ENCODE measurements around the gene ONECUT3. TPM values are rescaled to one million over a fixed set of nuclear protein-coding genes. Genes with fewer than 3 reads are reported as not detected.

The ONECUT3 gene
- total RNA-seq, 1 donor from 2014 or later = not detected

GRCh38 chr19:1715540-1715939 is 37.8 kb upstream of the ONECUT3 start:
- TF ChIP-seq CTCF (IDR thresholded peaks at IDR 0.05; ENCODE audit: insufficient read depth, low read length, poor library complexity, severe bottlenecking) = no peak
- no peak for DNase-seq (ENCODE audit: low read depth)
- Histone ChIP-seq H3K4me3 (ENCODE audit: low read depth, low read length) (no peak overlapping the region), H3K36me3 (ENCODE audit: control insufficient read depth, insufficient read depth, low read length) (no peaks in the 10 kb centered on the region), H3K27me3 (ENCODE audit: control insufficient read depth, insufficient read depth, low read length) (peaks cover 31% of the 10 kb centered on the region)

GRCh38 chr19:1717200-1717969 is 35.9 kb upstream of the ONECUT3 start:
- no peaks in the 10 kb centered on the region for H3K36me3 ChIP-seq (ENCODE audit: control insufficient read depth, insufficient read depth, low read length)
- no peak for TF ChIP-seq CTCF (IDR thresholded peaks at IDR 0.05; ENCODE audit: insufficient read depth, low read length, poor library complexity, severe bottlenecking)
- H3K27me3 ChIP-seq (ENCODE audit: control insufficient read depth, insufficient read depth, low read length) = peaks cover 38% of the 10 kb centered on the region
- no peak for DNase-seq (ENCODE audit: low read depth)
- H3K4me3 ChIP-seq (ENCODE audit: low read depth, low read length) = no peak overlapping the region

GRCh38 chr19:1717970-1718264 is 35.4 kb upstream of the ONECUT3 start:
- no peak for TF ChIP-seq CTCF (IDR thresholded peaks at IDR 0.05; ENCODE audit: insufficient read depth, low read length, poor library complexity, severe bottlenecking)
- no peak for DNase-seq (ENCODE audit: low read depth)
- Histone ChIP-seq H3K36me3 (ENCODE audit: control insufficient read depth, insufficient read depth, low read length) (no peaks in the 10 kb centered on the region), H3K4me3 (ENCODE audit: low read depth, low read length) (no peak overlapping the region), H3K27me3 (ENCODE audit: control insufficient read depth, insufficient read depth, low read length) (peaks cover 41% of the 10 kb centered on the region)

GRCh38 chr19:1718420-1719291 is 34.6 kb upstream of the ONECUT3 start:
- Histone ChIP-seq H3K4me3 (ENCODE audit: low read depth, low read length) (no peak overlapping the region), H3K36me3 (ENCODE audit: control insufficient read depth, insufficient read depth, low read length) (no peaks in the 10 kb centered on the region), H3K27me3 (ENCODE audit: control insufficient read depth, insufficient read depth, low read length) (peaks cover 44% of the 10 kb centered on the region)
- no peak for DNase-seq (ENCODE audit: low read depth)
- TF ChIP-seq CTCF (IDR thresholded peaks at IDR 0.05; ENCODE audit: insufficient read depth, low read length, poor library complexity, severe bottlenecking) = no peak

- Histone ChIP-seq H3K36me3 (ENCODE audit: control insufficient read depth, insufficient read depth, low read length) (no peaks in the 10 kb centered on the region), H3K27me3 (ENCODE audit: control insufficient read depth, insufficient read depth, low read length) (peaks cover 44% of the 10 kb centered on the region), H3K4me3 (ENCODE audit: low read depth, low read length) (no peak overlapping the region)
- no peak for TF ChIP-seq CTCF (IDR thresholded peaks at IDR 0.05; ENCODE audit: insufficient read depth, low read length, poor library complexity, severe bottlenecking)
- no peak for DNase-seq (ENCODE audit: low read depth)
Observed at GRCh38 chr19:1719519-1719918, 33.8 kb upstream of the ONECUT3 start.
